ENCODE data around the gene BANP.

The BANP gene

GRCh38 chr16:88057656-88058055 lies 106.4 kb downstream of the BANP start:
- ChIA-PET CTCF (interaction anchor here (0.6 kb wide), 1 partner anchor 675 kb away, joined by 3 read pairs; no protein-coding TSS in a partner anchor), POLR2A (interaction anchor here (0.6 kb wide), 1 partner anchor 307 kb away, joined by 3 read pairs; no protein-coding TSS in a partner anchor)
- Histone ChIP-seq H3K4me3 (ENCODE audit: low read depth, low read length) (no peak overlapping the region), H3K4me1 (ENCODE audit: control insufficient read depth, insufficient read depth, low read length) (no peaks in the 10 kb centered on the region), H3K36me3 (ENCODE audit: control insufficient read depth in 2 of 2, insufficient read depth in 1 of 2, low read length in 2 of 2) (peaks cover 4 to 28% of the 10 kb centered on the region in 2 experiments; a peak in 2 of 3 replicates), H3K27ac (ENCODE audit: extremely low read depth, low read depth, low read length) (no peak overlapping the region), H3K9me3 (ENCODE audit: control insufficient read depth, insufficient read depth, low read depth, low read length) (no peaks in the 10 kb centered on the region)
- TF ChIP-seq ZNF26 (tag by site-specific recombination; IDR thresholded peaks at IDR 0.05) = no peak
- TF ChIP-seq ZNF341 (tag by site-specific recombination; IDR thresholded peaks at IDR 0.05; ENCODE audit: low read depth) = no peak
- TF ChIP-seq ZBTB49 (tag by site-specific recombination; IDR thresholded peaks at IDR 0.05; ENCODE audit: low read depth) = no peak
- no peak for TF ChIP-seq ZNF132 (tag by site-specific recombination; IDR thresholded peaks at IDR 0.05; ENCODE audit: borderline replicate concordance)

GRCh38 chr16:88058136-88058535 lies 106.9 kb downstream of the BANP start:
- ChIA-PET CTCF (no interaction called here), POLR2A (no interaction called here)
- H3K4me1 ChIP-seq (ENCODE audit: control insufficient read depth, insufficient read depth, low read length) = no peaks in the 10 kb centered on the region
- H3K4me3 ChIP-seq (ENCODE audit: low read depth, low read length) = no peak overlapping the region
- no peak overlapping the region for H3K27ac ChIP-seq (ENCODE audit: extremely low read depth, low read depth, low read length)
- H3K9me3 ChIP-seq (ENCODE audit: control insufficient read depth, insufficient read depth, low read depth, low read length) = no peaks in the 10 kb centered on the region
- TF ChIP-seq ZNF677 (tag by site-specific recombination; IDR thresholded peaks at IDR 0.05) (no peak), TRIM28 (IDR thresholded peaks at IDR 0.05; ENCODE audit: borderline replicate concordance, low read length) (no peak), ZNF354C (tag by site-specific recombination; IDR thresholded peaks at IDR 0.05; ENCODE audit: borderline replicate concordance, low read depth) (no peak), ZFP3 (tag by site-specific recombination; IDR thresholded peaks at IDR 0.05; ENCODE audit: low read depth) (no peak), ZNF19 (tag by site-specific recombination; IDR thresholded peaks at IDR 0.05; ENCODE audit: low read depth) (no peak), ZFP41 (tag by site-specific recombination; IDR thresholded peaks at IDR 0.05; ENCODE audit: borderline replicate concordance) (no peak), ZBTB49 (tag by site-specific recombination; IDR thresholded peaks at IDR 0.05; ENCODE audit: low read depth) (no peak), ZNF777 (tag by site-specific recombination; IDR thresholded peaks at IDR 0.05; ENCODE audit: borderline replicate concordance) (no peak), KLF10 (tag by site-specific recombination; IDR thresholded peaks at IDR 0.05) (no peak), ZNF26 (tag by site-specific recombination; IDR thresholded peaks at IDR 0.05) (no peak), ZNF157 (tag by site-specific recombination; IDR thresholded peaks at IDR 0.05) (no peak), ZSCAN23 (tag by site-specific recombination; IDR thresholded peaks at IDR 0.05) (no peak)
- H3K36me3 ChIP-seq (ENCODE audit: control insufficient read depth in 2 of 2, insufficient read depth in 1 of 2, low read length in 2 of 2) = peaks cover 0 to 24% of the 10 kb centered on the region in 2 experiments; a peak in 2 of 3 replicates
